ENCODE results near the gene PDZD7.

- TF ChIP-seq CTCF (IDR thresholded peaks at IDR 0.05) (no peak), POLR2A (IDR thresholded peaks at IDR 0.05) (no peak)
Measured at GRCh38 chr10:101035916-101036702, 5.2 kb upstream of the PDZD7 start.
